Natural killer cell (primary cell): ENCODE measurements around the gene C15orf40. TPM values are rescaled to one million over a fixed set of nuclear protein-coding genes. Genes with fewer than 3 reads are reported as not detected.

Experiments used
- ATAC-seq, 3 donors: fragments of 150-1000 bp in 2 of 3; fragments of 200-7000 bp in 1 of 3; cut with Tn5 transposase; 1 replicate in 1 of 3; 2 replicates in 2 of 3; pipeline ENCODE4 v1.10.0; 2021; ENCODE audit warnings: mild to moderate bottlenecking in 2 of 3, moderate library complexity in 2 of 3
- DNase-seq, 2 donors: peaks; one replicate each; pipeline versions ENCODE4 v3.0.0 to v3.0.0-alpha.2; 2013 to 2021; ENCODE audit warnings: mixed read lengths in 1 of 2
- H3K27ac ChIP-seq: one replicate; pipeline ENCODE4 v1.5.1; 2013; ENCODE audit warnings: mild to moderate bottlenecking, low read length
- H3K27me3 ChIP-seq: one replicate; pipeline ENCODE4 v1.6.1; 2013; ENCODE audit warnings: low read length; ENCODE audit not compliant: control insufficient read depth, insufficient read depth
- H3K36me3 ChIP-seq: one replicate; pipeline ENCODE4 v1.6.1; 2013; ENCODE audit warnings: low read length; ENCODE audit not compliant: control insufficient read depth, insufficient read depth
- H3K4me1 ChIP-seq: one replicate; pipeline ENCODE4 v1.6.1; 2013; ENCODE audit warnings: low read length; ENCODE audit not compliant: control insufficient read depth, insufficient read depth
- H3K4me3 ChIP-seq: one replicate; pipeline ENCODE4 v1.5.1; 2013; ENCODE audit warnings: low read length
- H3K9me3 ChIP-seq: one replicate; pipeline ENCODE4 v1.6.1; 2013; ENCODE audit warnings: low read length; ENCODE audit not compliant: control insufficient read depth, insufficient read depth
- H3K27ac Mint-ChIP-seq, 2 donors: one replicate each; pipeline ENCODE4 v1.8.0; 2022; ENCODE audit warnings: mild to moderate bottlenecking in 2 of 2, mixed read lengths in 2 of 2, moderate library complexity in 1 of 2
- H3K27me3 Mint-ChIP-seq, 2 donors: one replicate each; pipeline ENCODE4 v1.8.0; 2022; ENCODE audit warnings: low read depth in 2 of 2, mixed read lengths in 2 of 2
- H3K36me3 Mint-ChIP-seq: one replicate; pipeline ENCODE4 v1.8.0; 2022; ENCODE audit warnings: mixed read lengths
- H3K4me1 Mint-ChIP-seq, 2 donors: one replicate each; pipeline ENCODE4 v1.8.0; 2022; ENCODE audit warnings: mixed read lengths in 2 of 2
- H3K4me3 Mint-ChIP-seq: one replicate; pipeline ENCODE4 v1.8.0; 2022; ENCODE audit warnings: mild to moderate bottlenecking, moderate library complexity, mixed read lengths
- H3K9me3 Mint-ChIP-seq, 2 donors: one replicate each; pipeline ENCODE4 v1.8.0; 2022; ENCODE audit warnings: mixed read lengths in 2 of 2
- WGBS: methylation state at CpG from one replicate; pipeline ENCODE4 v1.1.7; 2013; ENCODE audit warnings: missing lambda C conversion rate; ENCODE audit not compliant: insufficient coverage; 5-methylcytosine and 5-hydroxymethylcytosine counted together
- intact Hi-C: fragments of 100-400 bp; cut with micrococcal nuclease; formaldehyde crosslinking; loops from one replicate; pipeline ENCODE4 v1.14.2; 2022
- total RNA-seq, 4 donors: library from RNA; stranded (reverse); fragments of 120-200 nt in 1 of 4; gene quantifications; one replicate each; pipeline versions ENCODE4 v1.2.3 to v1.2.4, GENCODE V29; 2013 to 2022
- TF ChIP-seq, protein P1 (sequence below): fragments of 200-600 bp; IDR thresholded peaks from one replicate; pipeline ENCODE4 v1.8.0; 2022; ENCODE audit warnings: antibody characterized with exemption

Gene C15orf40
- total RNA-seq = 10 to 100 TPM; 12.5 to 16.0 (median 15.1) TPM
- total RNA-seq (2013) = 23.4 TPM

DNA sequence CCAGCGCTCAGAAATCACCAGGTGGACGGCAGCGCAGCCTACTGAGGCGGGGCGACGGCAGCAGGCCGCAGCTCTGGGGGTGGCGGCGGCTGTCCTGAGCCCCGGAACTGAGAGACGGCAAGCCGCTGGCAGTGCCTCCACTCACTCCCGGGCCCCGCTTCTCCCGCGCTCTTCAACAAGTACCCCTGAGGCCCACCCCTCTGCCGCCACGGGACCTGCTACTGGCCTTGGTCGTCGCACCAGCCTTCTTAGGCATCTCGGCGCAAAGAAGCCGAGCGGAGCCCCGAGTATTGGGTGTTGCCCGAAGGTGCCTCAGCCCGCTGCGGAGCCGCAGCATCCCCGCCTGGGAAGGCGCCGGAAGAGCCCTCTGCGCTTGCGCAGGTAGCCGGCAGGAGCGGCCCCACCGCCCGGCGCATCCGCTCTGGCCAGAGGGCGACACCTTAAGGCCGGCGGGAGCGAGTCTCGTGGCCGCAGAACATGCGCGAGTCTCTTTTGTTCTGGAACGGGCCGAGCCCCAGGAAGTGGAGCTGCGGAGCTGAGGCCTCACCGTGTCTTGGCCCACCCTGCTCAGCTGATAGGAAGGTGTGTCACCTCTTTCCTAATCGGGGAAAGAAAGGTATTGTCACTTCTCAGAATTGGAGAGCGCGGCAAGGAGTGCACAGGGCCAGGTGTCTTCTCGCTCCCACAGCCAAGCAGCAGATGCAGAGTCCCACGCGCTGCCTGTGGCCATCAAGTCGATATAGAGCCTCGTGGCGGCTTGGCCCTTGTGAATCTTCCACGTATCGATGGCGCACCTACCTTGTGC, at the start of gene C15orf40:
C15orf40 (minus strand) TSS at position 369 of the 805 bp plus-strand sequence; CDS start at position 337, 32 bp downstream.
- H3K9me3 ChIP-seq = no peaks in the 10 kb centered on the region
- H3K4me1 Mint-ChIP-seq = peaks cover 52% of the 10 kb centered on the region in 2 donors
- intact Hi-C loops = loop anchor here (1.0 to 10.0 kb wide), 4 partner anchors 25 to 204 kb away; partner anchors contain the start of genes FSD2, HDGFL3, RAMAC and TM6SF1
- no peaks in the 10 kb centered on the region for H3K27me3 Mint-ChIP-seq
- peak within 1 kb of the TSS; percentile 75 for H3K27ac ChIP-seq
- TF ChIP-seq, protein P1, sequence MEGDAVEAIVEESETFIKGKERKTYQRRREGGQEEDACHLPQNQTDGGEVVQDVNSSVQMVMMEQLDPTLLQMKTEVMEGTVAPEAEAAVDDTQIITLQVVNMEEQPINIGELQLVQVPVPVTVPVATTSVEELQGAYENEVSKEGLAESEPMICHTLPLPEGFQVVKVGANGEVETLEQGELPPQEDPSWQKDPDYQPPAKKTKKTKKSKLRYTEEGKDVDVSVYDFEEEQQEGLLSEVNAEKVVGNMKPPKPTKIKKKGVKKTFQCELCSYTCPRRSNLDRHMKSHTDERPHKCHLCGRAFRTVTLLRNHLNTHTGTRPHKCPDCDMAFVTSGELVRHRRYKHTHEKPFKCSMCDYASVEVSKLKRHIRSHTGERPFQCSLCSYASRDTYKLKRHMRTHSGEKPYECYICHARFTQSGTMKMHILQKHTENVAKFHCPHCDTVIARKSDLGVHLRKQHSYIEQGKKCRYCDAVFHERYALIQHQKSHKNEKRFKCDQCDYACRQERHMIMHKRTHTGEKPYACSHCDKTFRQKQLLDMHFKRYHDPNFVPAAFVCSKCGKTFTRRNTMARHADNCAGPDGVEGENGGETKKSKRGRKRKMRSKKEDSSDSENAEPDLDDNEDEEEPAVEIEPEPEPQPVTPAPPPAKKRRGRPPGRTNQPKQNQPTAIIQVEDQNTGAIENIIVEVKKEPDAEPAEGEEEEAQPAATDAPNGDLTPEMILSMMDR = no peak
- no peaks in the 10 kb centered on the region for H3K27me3 ChIP-seq
- ATAC-seq (peak; percentile 86 to 96 (median 92)), DNase-seq (peak; percentile 82 to 94)
- H3K36me3 ChIP-seq = peaks cover 22% of the 10 kb centered on the region
- no peaks in the 10 kb centered on the region for H3K9me3 Mint-ChIP-seq
- peaks cover 23% of the 10 kb centered on the region for H3K4me1 ChIP-seq
- peak within 1 kb of the TSS; percentile 89 for H3K4me3 ChIP-seq
- peak within 1 kb of the TSS; percentile 85 to 90 for H3K27ac Mint-ChIP-seq
- H3K4me3 Mint-ChIP-seq = peak within 1 kb of the TSS; percentile 93
- WGBS = under 1% methylated on average over 64 of the region's 64 CpGs
- H3K36me3 Mint-ChIP-seq = no peaks in the 10 kb centered on the region

DNA sequence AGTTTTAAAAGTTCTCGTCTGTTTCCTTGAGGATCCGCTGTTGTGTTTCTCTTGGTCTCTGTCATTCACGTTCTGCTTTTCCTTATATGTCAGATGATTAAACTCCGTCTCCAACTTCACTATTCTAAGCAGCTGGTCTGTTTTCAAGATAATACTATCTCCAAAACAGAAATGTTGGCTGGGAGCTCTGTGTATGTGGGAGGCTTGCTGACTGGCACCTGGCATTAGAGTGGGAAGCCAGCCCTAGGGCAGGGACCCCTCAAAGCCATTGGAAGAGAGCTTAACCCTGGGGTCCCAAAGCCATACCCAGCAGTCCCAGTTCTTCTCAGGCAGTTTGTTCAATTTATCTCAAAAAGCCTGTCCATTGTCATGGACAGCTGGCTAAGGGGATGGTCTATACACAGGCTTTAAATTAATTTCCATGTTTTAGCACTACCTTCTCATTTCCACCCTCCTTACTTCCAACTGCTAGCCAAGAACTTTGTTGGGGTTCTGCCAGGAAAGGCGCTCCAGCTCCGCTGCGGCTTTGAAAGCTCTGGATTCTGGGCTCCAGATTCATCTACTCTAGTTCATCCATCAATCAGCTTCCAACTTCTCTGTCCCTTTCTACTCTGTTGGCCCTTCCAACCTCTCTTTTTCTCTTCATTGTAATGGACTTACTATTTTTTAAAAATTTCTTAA, 46.4 kb upstream of the C15orf40 start:
- Histone ChIP-seq H3K27ac (no peak overlapping the region), H3K27me3 (no peaks in the 10 kb centered on the region), H3K4me1 (no peaks in the 10 kb centered on the region), H3K36me3 (peaks cover 30% of the 10 kb centered on the region), H3K9me3 (no peaks in the 10 kb centered on the region), H3K4me3 (no peak overlapping the region)
- Mint-ChIP-seq H3K4me3 (no peak overlapping the region), H3K27me3 (no peaks in the 10 kb centered on the region), H3K27ac (peak overlapping the region; percentile 10 to 30), H3K36me3 (no peaks in the 10 kb centered on the region), H3K4me1 (peaks cover 24 to 26% of the 10 kb centered on the region in 2 donors), H3K9me3 (no peaks in the 10 kb centered on the region)
- TF ChIP-seq, protein P1 = no peak
- ATAC-seq (no peak), DNase-seq (no peak)
- intact Hi-C loops = no loop called here
- WGBS = 94% methylated on average over 6 of the region's 7 CpGs

DNA sequence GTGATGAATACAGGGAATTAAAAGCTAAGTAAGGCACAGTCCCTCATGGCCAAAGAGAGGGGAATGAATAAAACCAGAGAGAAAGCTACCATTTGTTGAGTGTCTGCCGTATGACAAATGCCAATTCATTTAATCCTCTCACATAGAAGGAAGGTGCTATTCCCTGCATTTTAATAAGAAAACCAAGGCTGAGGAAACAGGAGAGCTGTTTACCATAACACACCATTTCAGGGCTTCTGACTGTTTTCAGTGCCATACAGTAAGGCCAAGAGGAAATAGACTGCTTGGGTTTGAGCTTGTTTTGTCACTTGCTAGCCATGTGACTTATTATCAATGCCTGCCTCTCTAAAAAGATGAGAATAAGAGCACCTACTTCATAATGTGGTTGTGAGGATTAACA, 45.6 kb upstream of the C15orf40 start:
- DNase-seq = no peak
- Histone ChIP-seq H3K36me3 (peaks cover 32% of the 10 kb centered on the region), H3K4me3 (no peak overlapping the region), H3K27ac (no peak overlapping the region), H3K9me3 (no peaks in the 10 kb centered on the region), H3K27me3 (no peaks in the 10 kb centered on the region), H3K4me1 (no peaks in the 10 kb centered on the region)
- intact Hi-C loops = no loop called here
- H3K9me3 Mint-ChIP-seq = no peaks in the 10 kb centered on the region
- no peak overlapping the region for H3K4me3 Mint-ChIP-seq
- TF ChIP-seq, protein P1 = no peak
- ATAC-seq = no peak
- H3K4me1 Mint-ChIP-seq = peaks cover 24 to 26% of the 10 kb centered on the region in 2 donors
- no peaks in the 10 kb centered on the region for H3K36me3 Mint-ChIP-seq
- 87% methylated on average over 1 of the region's 1 CpG for WGBS
- no peaks in the 10 kb centered on the region for H3K27me3 Mint-ChIP-seq
- H3K27ac Mint-ChIP-seq = peak overlapping the region; percentile 32 to 54
